Nephron progenitor cell (in vitro differentiated cells): ENCODE measurements around the gene RNF130.
"Not testable (repeated sequence)": the region's sequence is repeated elsewhere in the genome, so short reads cannot be mapped to it uniquely, and the experiment has no call there.

ENCODE experiments used
- DNase-seq: peaks from one replicate; pipeline ENCODE4 v3.0.0; 2021
- H3K27ac Mint-ChIP-seq: 2 replicates; pipeline ENCODE4 v1.8.0; 2021; ENCODE audit warnings: mild to moderate bottlenecking, moderate library complexity, mixed read lengths
- H3K27me3 Mint-ChIP-seq: 2 replicates; pipeline ENCODE4 v1.8.0; 2021; ENCODE audit warnings: mild to moderate bottlenecking, low read depth, mixed read lengths; ENCODE audit not compliant: poor library complexity
- H3K36me3 Mint-ChIP-seq: 2 replicates; pipeline ENCODE4 v1.8.0; 2021; ENCODE audit warnings: low read depth, mixed read lengths
- H3K4me1 Mint-ChIP-seq: 2 replicates; pipeline ENCODE4 v1.8.0; 2021; ENCODE audit warnings: mixed read lengths
- H3K4me3 Mint-ChIP-seq: 2 replicates; pipeline ENCODE4 v1.8.0; 2021; ENCODE audit warnings: mild to moderate bottlenecking, moderate library complexity, mixed read lengths
- H3K9me3 Mint-ChIP-seq: 2 replicates; pipeline ENCODE4 v1.8.0; 2021; ENCODE audit warnings: mild to moderate bottlenecking, moderate library complexity, mixed read lengths
- TF ChIP-seq, protein P1 (sequence below): fragments of 200-600 bp; sonication (generic); IDR thresholded peaks from 2 replicates; pipeline ENCODE4 v1.5.0; 2021; ENCODE audit warnings: antibody characterized with exemption

Gene RNF130

GRCh38 chr5:179959641-179960040 lies 111.9 kb downstream of the RNF130 start:
- peaks cover 61% of the 10 kb centered on the region for H3K36me3 Mint-ChIP-seq
- no peak overlapping the region for H3K27ac Mint-ChIP-seq
- TF ChIP-seq, protein P1, sequence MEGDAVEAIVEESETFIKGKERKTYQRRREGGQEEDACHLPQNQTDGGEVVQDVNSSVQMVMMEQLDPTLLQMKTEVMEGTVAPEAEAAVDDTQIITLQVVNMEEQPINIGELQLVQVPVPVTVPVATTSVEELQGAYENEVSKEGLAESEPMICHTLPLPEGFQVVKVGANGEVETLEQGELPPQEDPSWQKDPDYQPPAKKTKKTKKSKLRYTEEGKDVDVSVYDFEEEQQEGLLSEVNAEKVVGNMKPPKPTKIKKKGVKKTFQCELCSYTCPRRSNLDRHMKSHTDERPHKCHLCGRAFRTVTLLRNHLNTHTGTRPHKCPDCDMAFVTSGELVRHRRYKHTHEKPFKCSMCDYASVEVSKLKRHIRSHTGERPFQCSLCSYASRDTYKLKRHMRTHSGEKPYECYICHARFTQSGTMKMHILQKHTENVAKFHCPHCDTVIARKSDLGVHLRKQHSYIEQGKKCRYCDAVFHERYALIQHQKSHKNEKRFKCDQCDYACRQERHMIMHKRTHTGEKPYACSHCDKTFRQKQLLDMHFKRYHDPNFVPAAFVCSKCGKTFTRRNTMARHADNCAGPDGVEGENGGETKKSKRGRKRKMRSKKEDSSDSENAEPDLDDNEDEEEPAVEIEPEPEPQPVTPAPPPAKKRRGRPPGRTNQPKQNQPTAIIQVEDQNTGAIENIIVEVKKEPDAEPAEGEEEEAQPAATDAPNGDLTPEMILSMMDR: no peak
- peaks cover 14% of the 10 kb centered on the region for H3K4me1 Mint-ChIP-seq
- no peak overlapping the region for H3K4me3 Mint-ChIP-seq
- no peaks in the 10 kb centered on the region for H3K27me3 Mint-ChIP-seq
- no peaks in the 10 kb centered on the region for H3K9me3 Mint-ChIP-seq
- no peak for DNase-seq

- H3K4me1 Mint-ChIP-seq: peaks cover 14% of the 10 kb centered on the region
- H3K27me3 Mint-ChIP-seq, H3K4me3 Mint-ChIP-seq, H3K9me3 Mint-ChIP-seq, DNase-seq, H3K27ac Mint-ChIP-seq: not testable (repeated sequence)
- H3K36me3 Mint-ChIP-seq: peaks cover 61% of the 10 kb centered on the region
Observed at GRCh38 chr5:179959118-179959517, 112.4 kb downstream of the RNF130 start.

- no peak for DNase-seq
- TF ChIP-seq, protein P1: no peak
- H3K27ac Mint-ChIP-seq: no peak overlapping the region
- H3K4me1 Mint-ChIP-seq: peaks cover 14% of the 10 kb centered on the region
- H3K4me3 Mint-ChIP-seq: no peak overlapping the region
- H3K9me3 Mint-ChIP-seq: peaks cover 3% of the 10 kb centered on the region
- H3K27me3 Mint-ChIP-seq: no peaks in the 10 kb centered on the region
- peaks cover 70% of the 10 kb centered on the region for H3K36me3 Mint-ChIP-seq
Observed at GRCh38 chr5:179955630-179956029, 115.9 kb downstream of the RNF130 start.

DNA sequence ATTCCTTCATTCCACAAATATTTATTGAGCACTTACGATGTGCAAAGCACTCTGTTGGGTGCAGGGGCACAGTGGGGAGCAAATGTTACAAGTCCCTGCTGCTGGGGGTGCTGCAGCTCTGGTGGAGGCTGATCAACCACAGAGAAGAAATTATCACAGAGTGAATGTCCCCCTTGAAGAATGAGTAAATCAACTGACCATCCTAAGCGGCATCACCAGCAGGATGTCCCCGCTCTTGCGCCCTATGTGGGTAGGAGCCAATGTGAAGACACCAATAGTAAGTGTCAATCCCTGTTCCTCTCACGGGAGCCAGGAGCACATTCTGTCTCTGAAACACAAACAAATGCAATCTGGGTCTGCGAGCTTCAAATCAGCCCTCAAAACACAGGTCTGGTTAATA lies 116.5 kb downstream of the RNF130 start:
- DNase-seq: no peak
- peaks cover 67% of the 10 kb centered on the region for H3K36me3 Mint-ChIP-seq
- peaks cover 3% of the 10 kb centered on the region for H3K9me3 Mint-ChIP-seq
- H3K27ac Mint-ChIP-seq: no peak overlapping the region
- TF ChIP-seq, protein P1: no peak
- H3K27me3 Mint-ChIP-seq: no peaks in the 10 kb centered on the region
- H3K4me3 Mint-ChIP-seq: no peak overlapping the region
- peaks cover 14% of the 10 kb centered on the region for H3K4me1 Mint-ChIP-seq

DNA sequence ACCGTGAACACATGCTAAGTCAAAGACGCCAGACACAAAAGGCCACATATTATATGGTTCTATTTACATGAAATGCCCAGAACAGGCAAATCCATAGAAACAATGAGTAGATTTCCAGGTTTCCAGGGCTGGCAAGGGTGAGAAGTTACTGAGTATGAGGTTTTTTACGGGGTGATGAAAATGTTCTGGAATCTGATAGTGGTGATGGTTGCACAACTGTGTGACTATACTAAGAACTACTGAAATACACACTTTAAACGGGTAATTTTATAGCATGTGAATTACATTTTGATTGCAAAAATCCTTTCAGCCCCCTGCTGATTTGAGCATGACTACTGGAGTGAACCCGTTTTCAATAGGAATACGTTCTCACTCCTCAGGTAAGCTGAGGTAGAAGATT lies 117.1 kb downstream of the RNF130 start:
- Mint-ChIP-seq H3K27ac (no peak overlapping the region), H3K9me3 (peaks cover 3% of the 10 kb centered on the region), H3K4me3 (no peak overlapping the region), H3K36me3 (peaks cover 72% of the 10 kb centered on the region), H3K27me3 (no peaks in the 10 kb centered on the region), H3K4me1 (peaks cover 14% of the 10 kb centered on the region)
- DNase-seq: no peak
- TF ChIP-seq, protein P1: no peak

DNA sequence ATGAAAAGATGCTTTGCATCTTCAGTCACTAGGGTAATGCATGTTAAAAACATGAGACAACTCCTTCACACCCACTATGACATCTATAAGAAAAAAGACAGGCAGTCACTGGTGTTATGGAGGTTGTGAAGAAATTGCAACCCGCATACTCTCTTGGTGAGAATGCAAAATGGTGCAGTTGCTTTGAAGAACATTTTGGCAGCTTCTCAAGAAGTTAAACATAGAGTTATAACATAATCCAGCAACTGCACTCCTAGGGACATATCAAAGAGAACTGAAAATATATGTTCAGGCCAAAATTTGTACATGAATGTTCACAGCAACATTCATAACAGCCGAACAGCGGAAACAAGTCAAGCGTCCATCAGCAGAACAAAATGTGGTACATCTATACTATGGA lies 117.6 kb downstream of the RNF130 start:
- no peak overlapping the region for H3K4me3 Mint-ChIP-seq
- peaks cover 14% of the 10 kb centered on the region for H3K4me1 Mint-ChIP-seq
- H3K27me3 Mint-ChIP-seq: no peaks in the 10 kb centered on the region
- peaks cover 3% of the 10 kb centered on the region for H3K9me3 Mint-ChIP-seq
- H3K36me3 Mint-ChIP-seq: peaks cover 70% of the 10 kb centered on the region
- no peak overlapping the region for H3K27ac Mint-ChIP-seq
- no peak for DNase-seq
- TF ChIP-seq, protein P1: no peak
